HCT116 (cell line): Measurements from ENCODE around the gene SLC22A8. TPM values are rescaled to one million over a fixed set of nuclear protein-coding genes. Genes with fewer than 3 reads are reported as not detected.

Source experiments
- ATAC-seq: fragments of 200-7000 bp; cut with Tn5 transposase; 2 replicates; pipeline ENCODE4 v1.9.1; 2020; ENCODE audit warnings: mild to moderate bottlenecking, moderate library complexity
- BruUV-seq: library from RNA; stranded (reverse); fragments of 400-500 nt; replicated peaks from 2 replicates; lab custom pipeline; 2021; lab: Mats Ljungman, UMichigan
- CTCF ChIA-PET: fragments of 300-600 bp; sonication (Branson Sonifier 250); formaldehyde crosslinking; loops from one replicate; lab custom pipeline; 2021; ENCODE audit warnings: antibody characterized with exemption; lab: Charles Lee
- POLR2A ChIA-PET: fragments of 300-600, 350-600 bp; sonication (Branson Sonifier 250); formaldehyde crosslinking; loops from one replicate; lab custom pipeline; 2021; ENCODE audit warnings: antibody characterized with exemption; lab: Charles Lee
- RAD21 ChIA-PET, 2 experiments: fragments of 300-600 bp; sonication (Branson Sonifier 250); formaldehyde crosslinking; loops; one replicate each; lab custom pipeline; 2023; ENCODE audit warnings: low total read pairs in 2 of 2; ENCODE audit not compliant: uncharacterized antibody in 2 of 2, unreplicated experiment in 2 of 2, low non-redundant PET in 1 of 2; lab: Charles Lee
- DNase-seq: peaks from one replicate; pipeline ENCODE4 v3.0.0-alpha.2; 2010; ENCODE audit warnings: low read depth, low spot score
- H2AFZ ChIP-seq: fragments of 200-600 bp; shearing (Covaris generic), sonication (generic); 2 replicates; pipeline ENCODE4 v1.6.1; 2017; ENCODE audit warnings: low read depth, mixed run types, mixed read lengths, antibody characterized with exemption, low read length; ENCODE audit not compliant: poor library complexity, severe bottlenecking
- H3K27ac ChIP-seq: 2 replicates; pipeline ENCODE4 v1.5.1; 2012; ENCODE audit warnings: low read depth, low read length
- H3K27me3 ChIP-seq: fragments of 200-600 bp; sonication (generic); 2 replicates; pipeline ENCODE4 v1.6.1; 2016; ENCODE audit warnings: mixed run types, low read length, mixed read lengths; ENCODE audit not compliant: insufficient read depth
- H3K36me3 ChIP-seq, 2 experiments: fragments of 200-500 bp in 1 of 2; fragments of 200-600 bp in 1 of 2; sonication (Bioruptor generic) in 1 of 2; sonication (generic) in 1 of 2; 2 replicates each; pipeline versions ENCODE4 v1.5.1 to v1.6.1; 2014 to 2016; ENCODE audit warnings: low read length in 2 of 2, inconsistent platforms in 1 of 2, mixed read lengths in 1 of 2, mixed run types in 1 of 2; ENCODE audit not compliant: insufficient read depth in 2 of 2, control insufficient read depth in 1 of 2
- H3K4me1 ChIP-seq, 2 experiments: fragments of 200-600 bp in 1 of 2; sonication (generic) in 1 of 2; 2 replicates each; pipeline versions ENCODE4 v1.5.1 to v1.6.1; 2012 to 2017; ENCODE audit warnings: low read length in 2 of 2, inconsistent platforms in 1 of 2, mild to moderate bottlenecking in 1 of 2, mixed read lengths in 1 of 2, mixed run types in 1 of 2, moderate library complexity in 1 of 2; ENCODE audit not compliant: insufficient read depth in 2 of 2, control insufficient read depth in 1 of 2
- H3K4me2 ChIP-seq: fragments of 200-600 bp; sonication (generic); 2 replicates; pipeline ENCODE4 v1.6.1; 2017; ENCODE audit warnings: mixed run types, low read length, mixed read lengths
- H3K4me3 ChIP-seq, 2 experiments: fragments of 200-600 bp in 1 of 2; sonication (generic) in 1 of 2; replicated peaks in 1 of 2; 2 replicates each; pipeline ENCODE4 v1.5.1; 2011 to 2016; ENCODE audit warnings: low read length in 2 of 2, control low read depth in 1 of 2, low read depth in 1 of 2, mild to moderate bottlenecking in 1 of 2, mixed read lengths in 1 of 2, mixed run types in 1 of 2
- H3K79me2 ChIP-seq: fragments of 200-600 bp; sonication (generic); 2 replicates; pipeline ENCODE4 v1.6.1; 2017; ENCODE audit warnings: mild to moderate bottlenecking, mixed run types, low read length, moderate library complexity, mixed read lengths; ENCODE audit not compliant: insufficient read depth
- H3K9ac ChIP-seq: fragments of 200-600 bp; sonication (generic); 2 replicates; pipeline ENCODE4 v1.6.1; 2016; ENCODE audit warnings: low read length, mixed read lengths
- H3K9me2 ChIP-seq: fragments of 200-600 bp; sonication (generic), shearing (Covaris generic); 2 replicates; pipeline ENCODE4 v1.6.1; 2017; ENCODE audit warnings: mixed run types, mild to moderate bottlenecking, moderate library complexity; ENCODE audit not compliant: insufficient read depth
- H3K9me3 ChIP-seq, 2 experiments: fragments of 200-500 bp in 1 of 2; fragments of 200-600 bp in 1 of 2; sonication (Bioruptor generic) in 1 of 2; sonication (generic) in 1 of 2; 2 replicates each; pipeline ENCODE4 v1.6.1; 2014 to 2017; ENCODE audit warnings: low read length in 2 of 2, mixed read lengths in 2 of 2, inconsistent platforms in 1 of 2, low read depth in 1 of 2, mild to moderate bottlenecking in 1 of 2, mixed run types in 1 of 2, moderate library complexity in 1 of 2; ENCODE audit not compliant: control insufficient read depth in 1 of 2, insufficient read depth in 1 of 2
- H4K20me1 ChIP-seq: fragments of 200-600 bp; sonication (generic), shearing (Covaris generic); 2 replicates; pipeline ENCODE4 v1.6.1; 2017; ENCODE audit warnings: mixed run types, mild to moderate bottlenecking, moderate library complexity; ENCODE audit not compliant: insufficient read depth
- CBX3 ChIP-seq: IDR thresholded peaks from 2 replicates; pipeline ENCODE4 v1.6.1; 2012; ENCODE audit warnings: low read depth
- CEBPB ChIP-seq: IDR thresholded peaks from 2 replicates; pipeline ENCODE4 v1.6.1; 2012; ENCODE audit warnings: low read depth
- EGR1 ChIP-seq: IDR thresholded peaks from 2 replicates; pipeline ENCODE4 v1.6.1; 2012; ENCODE audit warnings: low read depth
- ELF1 ChIP-seq: IDR thresholded peaks from 2 replicates; pipeline ENCODE4 v1.6.1; 2012; ENCODE audit warnings: low read depth, borderline replicate concordance
- EZH2 ChIP-seq: fragments of 200-600 bp; sonication (generic); IDR thresholded peaks from 2 replicates; pipeline ENCODE4 v1.6.1; 2017; ENCODE audit warnings: antibody characterized with exemption, mixed run types
- EZH2phosphoT487 ChIP-seq: fragments of 200-600 bp; IDR thresholded peaks from 2 replicates; pipeline ENCODE4 v1.6.1; 2018; ENCODE audit warnings: antibody characterized with exemption, borderline replicate concordance
- FOSL1 ChIP-seq: IDR thresholded peaks from 2 replicates; pipeline ENCODE4 v1.6.1; 2012; ENCODE audit warnings: low read depth
- POLR2AphosphoS5 ChIP-seq: IDR thresholded peaks from 2 replicates; pipeline ENCODE4 v1.6.1; 2011; ENCODE audit warnings: mild to moderate bottlenecking, low read depth, low read length, moderate library complexity
- RAD21 ChIP-seq: IDR thresholded peaks from 2 replicates; pipeline ENCODE4 v1.6.1; 2012; ENCODE audit warnings: low read depth, mild to moderate bottlenecking
- SRF ChIP-seq: IDR thresholded peaks from 2 replicates; pipeline ENCODE4 v1.6.1; 2012; ENCODE audit warnings: low read depth
- YY1 ChIP-seq: IDR thresholded peaks from 2 replicates; pipeline ENCODE4 v1.6.1; 2011; ENCODE audit warnings: low read length, low read depth, moderate library complexity, mild to moderate bottlenecking; ENCODE audit not compliant: insufficient replicate concordance; ENCODE audit errors: extremely low read depth
- ZBTB33 ChIP-seq: IDR thresholded peaks from 2 replicates; pipeline ENCODE4 v1.6.1; 2011; ENCODE audit warnings: mild to moderate bottlenecking, low read length, moderate library complexity; ENCODE audit not compliant: insufficient replicate concordance; ENCODE audit errors: extremely low read depth
- ZFX ChIP-seq: fragments of 450-650 bp; IDR thresholded peaks from 2 replicates; pipeline ENCODE4 v1.6.1; 2017
- ZNF274 ChIP-seq: fragments of 200-500 bp; sonication (Bioruptor generic); IDR thresholded peaks from 2 replicates; pipeline ENCODE4 v1.6.1; 2014; ENCODE audit warnings: mild to moderate bottlenecking, low read depth, low read length, inconsistent platforms
- intact Hi-C: fragments of 100-400 bp; cut with micrococcal nuclease; formaldehyde crosslinking; loops from 2 replicates; pipeline ENCODE4 v1.10.0; 2022
- total RNA-seq: library from RNA; stranded (reverse); gene quantifications from one replicate; pipeline ENCODE4 v1.2.1, GENCODE V29; 2021; ENCODE audit not compliant: unreplicated experiment
- TF ChIP-seq, protein P1 (sequence below), 3 experiments: fragments of 200-600 bp in 1 of 3; sonication (generic) in 1 of 3; IDR thresholded peaks in 2 of 3; conservative IDR thresholded peaks in 1 of 3; 2 replicates each; pipeline ENCODE4 v1.5.1; 2012 to 2017; ENCODE audit warnings: low read depth in 2 of 3, low read length in 2 of 3, antibody characterized with exemption in 1 of 3, borderline replicate concordance in 1 of 3, control low read depth in 1 of 3, mild to moderate bottlenecking in 1 of 3, mixed read lengths in 1 of 3, mixed run types in 1 of 3, moderate library complexity in 1 of 3; ENCODE audit not compliant: insufficient read depth in 1 of 3
- TF ChIP-seq, protein P2 (sequence below): IDR thresholded peaks from 2 replicates; pipeline ENCODE4 v1.6.1; 2012
- TF ChIP-seq, protein P3 (sequence below): IDR thresholded peaks from 2 replicates; pipeline ENCODE4 v1.6.1; 2012; ENCODE audit warnings: low read depth

Gene SLC22A8
- total RNA-seq, 1 experiment from 2014 or later = not detected

GRCh38 chr11:63010934-63011439 lies 4.7 kb downstream of the SLC22A8 start:
- Histone ChIP-seq H3K9me2 (no peaks in the 10 kb centered on the region), H2AFZ (no peak overlapping the region), H4K20me1 (no peaks in the 10 kb centered on the region), H3K4me1 (no peaks in the 10 kb centered on the region), H3K9me3 (no peaks in the 10 kb centered on the region), H3K27me3 (no peaks in the 10 kb centered on the region), H3K4me2 (no peak overlapping the region), H3K27ac (no peak overlapping the region), H3K36me3 (no peaks in the 10 kb centered on the region), H3K4me3 (no peak overlapping the region), H3K9ac (no peak overlapping the region), H3K79me2 (no peaks in the 10 kb centered on the region)
- DNase-seq = no peak
- ChIA-PET RAD21 (interaction anchor here in 1 of 2 experiments (0.6 kb wide), 1 partner anchor 579 kb away, joined by 3 read pairs; no protein-coding TSS in a partner anchor), CTCF (interaction anchor here (0.8 to 4.2 kb wide), 3 partner anchors 9 to 36 kb away, joined by 3 to 22 read pairs (median 3); no protein-coding TSS in a partner anchor), POLR2A (no interaction called here)
- BruUV-seq = no TSS peak
- ATAC-seq = no peak
- intact Hi-C loops = no loop called here
- TF ChIP-seq EGR1 (no peak), EZH2 (no peak), ELF1 (no peak), ZNF274 (no peak), ZBTB33 (no peak), SRF (no peak), FOSL1 (no peak), RAD21 (no peak), CEBPB (no peak), POLR2AphosphoS5 (no peak), ZFX (no peak), CBX3 (no peak), YY1 (no peak), EZH2phosphoT487 (no peak)
- TF ChIP-seq, protein P1, sequence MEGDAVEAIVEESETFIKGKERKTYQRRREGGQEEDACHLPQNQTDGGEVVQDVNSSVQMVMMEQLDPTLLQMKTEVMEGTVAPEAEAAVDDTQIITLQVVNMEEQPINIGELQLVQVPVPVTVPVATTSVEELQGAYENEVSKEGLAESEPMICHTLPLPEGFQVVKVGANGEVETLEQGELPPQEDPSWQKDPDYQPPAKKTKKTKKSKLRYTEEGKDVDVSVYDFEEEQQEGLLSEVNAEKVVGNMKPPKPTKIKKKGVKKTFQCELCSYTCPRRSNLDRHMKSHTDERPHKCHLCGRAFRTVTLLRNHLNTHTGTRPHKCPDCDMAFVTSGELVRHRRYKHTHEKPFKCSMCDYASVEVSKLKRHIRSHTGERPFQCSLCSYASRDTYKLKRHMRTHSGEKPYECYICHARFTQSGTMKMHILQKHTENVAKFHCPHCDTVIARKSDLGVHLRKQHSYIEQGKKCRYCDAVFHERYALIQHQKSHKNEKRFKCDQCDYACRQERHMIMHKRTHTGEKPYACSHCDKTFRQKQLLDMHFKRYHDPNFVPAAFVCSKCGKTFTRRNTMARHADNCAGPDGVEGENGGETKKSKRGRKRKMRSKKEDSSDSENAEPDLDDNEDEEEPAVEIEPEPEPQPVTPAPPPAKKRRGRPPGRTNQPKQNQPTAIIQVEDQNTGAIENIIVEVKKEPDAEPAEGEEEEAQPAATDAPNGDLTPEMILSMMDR (IDR thresholded peaks at IDR 0.05 in 2 of 3, conservative IDR thresholded peaks at IDR 0.05 in 1 of 3; ENCODE audit: borderline replicate concordance in 1 of 3, insufficient read depth in 1 of 3, low read depth in 2 of 3, low read length in 2 of 3) = no peak
- TF ChIP-seq, protein P2, sequence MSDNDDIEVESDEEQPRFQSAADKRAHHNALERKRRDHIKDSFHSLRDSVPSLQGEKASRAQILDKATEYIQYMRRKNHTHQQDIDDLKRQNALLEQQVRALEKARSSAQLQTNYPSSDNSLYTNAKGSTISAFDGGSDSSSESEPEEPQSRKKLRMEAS = no peak
- TF ChIP-seq, protein P3, sequence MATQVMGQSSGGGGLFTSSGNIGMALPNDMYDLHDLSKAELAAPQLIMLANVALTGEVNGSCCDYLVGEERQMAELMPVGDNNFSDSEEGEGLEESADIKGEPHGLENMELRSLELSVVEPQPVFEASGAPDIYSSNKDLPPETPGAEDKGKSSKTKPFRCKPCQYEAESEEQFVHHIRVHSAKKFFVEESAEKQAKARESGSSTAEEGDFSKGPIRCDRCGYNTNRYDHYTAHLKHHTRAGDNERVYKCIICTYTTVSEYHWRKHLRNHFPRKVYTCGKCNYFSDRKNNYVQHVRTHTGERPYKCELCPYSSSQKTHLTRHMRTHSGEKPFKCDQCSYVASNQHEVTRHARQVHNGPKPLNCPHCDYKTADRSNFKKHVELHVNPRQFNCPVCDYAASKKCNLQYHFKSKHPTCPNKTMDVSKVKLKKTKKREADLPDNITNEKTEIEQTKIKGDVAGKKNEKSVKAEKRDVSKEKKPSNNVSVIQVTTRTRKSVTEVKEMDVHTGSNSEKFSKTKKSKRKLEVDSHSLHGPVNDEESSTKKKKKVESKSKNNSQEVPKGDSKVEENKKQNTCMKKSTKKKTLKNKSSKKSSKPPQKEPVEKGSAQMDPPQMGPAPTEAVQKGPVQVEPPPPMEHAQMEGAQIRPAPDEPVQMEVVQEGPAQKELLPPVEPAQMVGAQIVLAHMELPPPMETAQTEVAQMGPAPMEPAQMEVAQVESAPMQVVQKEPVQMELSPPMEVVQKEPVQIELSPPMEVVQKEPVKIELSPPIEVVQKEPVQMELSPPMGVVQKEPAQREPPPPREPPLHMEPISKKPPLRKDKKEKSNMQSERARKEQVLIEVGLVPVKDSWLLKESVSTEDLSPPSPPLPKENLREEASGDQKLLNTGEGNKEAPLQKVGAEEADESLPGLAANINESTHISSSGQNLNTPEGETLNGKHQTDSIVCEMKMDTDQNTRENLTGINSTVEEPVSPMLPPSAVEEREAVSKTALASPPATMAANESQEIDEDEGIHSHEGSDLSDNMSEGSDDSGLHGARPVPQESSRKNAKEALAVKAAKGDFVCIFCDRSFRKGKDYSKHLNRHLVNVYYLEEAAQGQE = no peak
